ENCODE measurements around the gene DYNC2H1.

The DYNC2H1 gene

GRCh38 chr11:103215812-103216211 is 106.6 kb downstream of the DYNC2H1 start:
- no peak overlapping the region for H3K4me3 ChIP-seq (ENCODE audit: low read length in 2 of 2)
- H3K4me1 ChIP-seq (ENCODE audit: control insufficient read depth, insufficient read depth, low read length) = no peaks in the 10 kb centered on the region
- H3K36me3 ChIP-seq (ENCODE audit: control insufficient read depth in 2 of 2, insufficient read depth in 2 of 2, low read length in 2 of 2) = no peaks in the 10 kb centered on the region
- no peak overlapping the region for H3K9ac ChIP-seq (ENCODE audit: low read length in 2 of 2)
- no peaks in the 10 kb centered on the region for H3K9me3 ChIP-seq (ENCODE audit: control insufficient read depth in 2 of 2, low read length in 2 of 2)
- no peaks in the 10 kb centered on the region for H3K27me3 ChIP-seq (ENCODE audit: control insufficient read depth in 1 of 2, insufficient read depth in 2 of 2, low read length in 2 of 2)
- H3K27ac ChIP-seq (ENCODE audit: low read length) = no peak overlapping the region

GRCh38 chr11:103220133-103220532 is 110.9 kb downstream of the DYNC2H1 start:
- Histone ChIP-seq H3K4me1 (ENCODE audit: control insufficient read depth, insufficient read depth, low read length) (no peaks in the 10 kb centered on the region), H3K36me3 (ENCODE audit: control insufficient read depth in 2 of 2, insufficient read depth in 2 of 2, low read length in 2 of 2) (no peaks in the 10 kb centered on the region), H3K9ac (ENCODE audit: low read length in 2 of 2) (no peak overlapping the region), H3K4me3 (ENCODE audit: low read length in 2 of 2) (no peak overlapping the region), H3K9me3 (ENCODE audit: control insufficient read depth in 2 of 2, low read length in 2 of 2) (no peaks in the 10 kb centered on the region), H3K27me3 (ENCODE audit: control insufficient read depth in 1 of 2, insufficient read depth in 2 of 2, low read length in 2 of 2) (no peaks in the 10 kb centered on the region), H3K27ac (ENCODE audit: low read length) (no peak overlapping the region)

- Histone ChIP-seq H3K4me3 (ENCODE audit: low read length in 2 of 2) (no peak overlapping the region), H3K36me3 (ENCODE audit: control insufficient read depth in 2 of 2, insufficient read depth in 2 of 2, low read length in 2 of 2) (no peaks in the 10 kb centered on the region), H3K9me3 (ENCODE audit: control insufficient read depth in 2 of 2, low read length in 2 of 2) (no peaks in the 10 kb centered on the region), H3K27ac (ENCODE audit: low read length) (no peak overlapping the region), H3K4me1 (ENCODE audit: control insufficient read depth, insufficient read depth, low read length) (no peaks in the 10 kb centered on the region), H3K9ac (ENCODE audit: low read length in 2 of 2) (no peak overlapping the region), H3K27me3 (ENCODE audit: control insufficient read depth in 1 of 2, insufficient read depth in 2 of 2, low read length in 2 of 2) (no peaks in the 10 kb centered on the region)
Observed at GRCh38 chr11:103222806-103223205, 113.6 kb downstream of the DYNC2H1 start.

- Histone ChIP-seq H3K27me3 (ENCODE audit: control insufficient read depth in 1 of 2, insufficient read depth in 2 of 2, low read length in 2 of 2) (no peaks in the 10 kb centered on the region), H3K4me1 (ENCODE audit: control insufficient read depth, insufficient read depth, low read length) (no peaks in the 10 kb centered on the region), H3K27ac (ENCODE audit: low read length) (no peak overlapping the region), H3K36me3 (ENCODE audit: control insufficient read depth in 2 of 2, insufficient read depth in 2 of 2, low read length in 2 of 2) (no peaks in the 10 kb centered on the region), H3K9me3 (ENCODE audit: control insufficient read depth in 2 of 2, low read length in 2 of 2) (no peaks in the 10 kb centered on the region), H3K4me3 (ENCODE audit: low read length in 2 of 2) (no peak overlapping the region), H3K9ac (ENCODE audit: low read length in 2 of 2) (no peak overlapping the region)
Observed at GRCh38 chr11:103228807-103229206, 119.6 kb downstream of the DYNC2H1 start.

GRCh38 chr11:103234974-103235373 is 125.7 kb downstream of the DYNC2H1 start:
- Histone ChIP-seq H3K27ac (ENCODE audit: low read length) (no peak overlapping the region), H3K4me3 (ENCODE audit: low read length in 2 of 2) (no peak overlapping the region), H3K27me3 (ENCODE audit: control insufficient read depth in 1 of 2, insufficient read depth in 2 of 2, low read length in 2 of 2) (no peaks in the 10 kb centered on the region), H3K36me3 (ENCODE audit: control insufficient read depth in 2 of 2, insufficient read depth in 2 of 2, low read length in 2 of 2) (no peaks in the 10 kb centered on the region), H3K4me1 (ENCODE audit: control insufficient read depth, insufficient read depth, low read length) (no peaks in the 10 kb centered on the region), H3K9ac (ENCODE audit: low read length in 2 of 2) (no peak overlapping the region), H3K9me3 (ENCODE audit: control insufficient read depth in 2 of 2, low read length in 2 of 2) (no peaks in the 10 kb centered on the region)

GRCh38 chr11:103241574-103241973 is 132.3 kb downstream of the DYNC2H1 start:
- no peaks in the 10 kb centered on the region for H3K27me3 ChIP-seq (ENCODE audit: control insufficient read depth in 1 of 2, insufficient read depth in 2 of 2, low read length in 2 of 2)
- no peaks in the 10 kb centered on the region for H3K9me3 ChIP-seq (ENCODE audit: control insufficient read depth in 2 of 2, low read length in 2 of 2)
- no peak overlapping the region for H3K9ac ChIP-seq (ENCODE audit: low read length in 2 of 2)
- no peak overlapping the region for H3K4me3 ChIP-seq (ENCODE audit: low read length in 2 of 2)
- H3K36me3 ChIP-seq (ENCODE audit: control insufficient read depth in 2 of 2, insufficient read depth in 2 of 2, low read length in 2 of 2) = peaks cover 0 to 13% of the 10 kb centered on the region in 2 donors
- no peak overlapping the region for H3K27ac ChIP-seq (ENCODE audit: low read length)
- H3K4me1 ChIP-seq (ENCODE audit: control insufficient read depth, insufficient read depth, low read length) = no peaks in the 10 kb centered on the region

- H3K4me3 ChIP-seq (ENCODE audit: low read length in 2 of 2) = no peak overlapping the region
Observed at GRCh38 chr11:103254123-103254522, 144.9 kb downstream of the DYNC2H1 start.

GRCh38 chr11:103257360-103257759 is 148.1 kb downstream of the DYNC2H1 start:
- no peak overlapping the region for H3K9ac ChIP-seq (ENCODE audit: low read length in 2 of 2)
- H3K4me3 ChIP-seq (ENCODE audit: low read length in 2 of 2) = no peak overlapping the region
- no peaks in the 10 kb centered on the region for H3K9me3 ChIP-seq (ENCODE audit: control insufficient read depth in 2 of 2, low read length in 2 of 2)
- no peaks in the 10 kb centered on the region for H3K4me1 ChIP-seq (ENCODE audit: control insufficient read depth, insufficient read depth, low read length)
- no peak overlapping the region for H3K27ac ChIP-seq (ENCODE audit: low read length)
- H3K36me3 ChIP-seq (ENCODE audit: control insufficient read depth in 2 of 2, insufficient read depth in 2 of 2, low read length in 2 of 2) = peaks cover 2 to 4% of the 10 kb centered on the region in 2 donors
- no peaks in the 10 kb centered on the region for H3K27me3 ChIP-seq (ENCODE audit: control insufficient read depth in 1 of 2, insufficient read depth in 2 of 2, low read length in 2 of 2)

More at GRCh38 chr11:103254123-103254522, 144.9 kb downstream of the DYNC2H1 start:
- Histone ChIP-seq H3K9me3 (ENCODE audit: control insufficient read depth in 2 of 2, low read length in 2 of 2) (no peaks in the 10 kb centered on the region), H3K9ac (ENCODE audit: low read length in 2 of 2) (no peak overlapping the region), H3K27ac (ENCODE audit: low read length) (no peak overlapping the region), H3K36me3 (ENCODE audit: control insufficient read depth in 2 of 2, insufficient read depth in 2 of 2, low read length in 2 of 2) (peaks cover 0 to 4% of the 10 kb centered on the region in 2 donors), H3K4me1 (ENCODE audit: control insufficient read depth, insufficient read depth, low read length) (no peaks in the 10 kb centered on the region), H3K27me3 (ENCODE audit: control insufficient read depth in 1 of 2, insufficient read depth in 2 of 2, low read length in 2 of 2) (no peaks in the 10 kb centered on the region)

- no peaks in the 10 kb centered on the region for H3K27me3 ChIP-seq (ENCODE audit: control insufficient read depth in 1 of 2, insufficient read depth in 2 of 2, low read length in 2 of 2)
- H3K4me1 ChIP-seq (ENCODE audit: control insufficient read depth, insufficient read depth, low read length) = no peaks in the 10 kb centered on the region
- H3K9me3 ChIP-seq (ENCODE audit: control insufficient read depth in 2 of 2, low read length in 2 of 2) = no peaks in the 10 kb centered on the region
- H3K27ac ChIP-seq (ENCODE audit: low read length) = no peak overlapping the region
- no peak overlapping the region for H3K4me3 ChIP-seq (ENCODE audit: low read length in 2 of 2)
- no peaks in the 10 kb centered on the region for H3K36me3 ChIP-seq (ENCODE audit: control insufficient read depth in 2 of 2, insufficient read depth in 2 of 2, low read length in 2 of 2)
- H3K9ac ChIP-seq (ENCODE audit: low read length in 2 of 2) = no peak overlapping the region
Observed at GRCh38 chr11:103266167-103266831, 157.1 kb downstream of the DYNC2H1 start.

- Histone ChIP-seq H3K4me3 (ENCODE audit: low read length in 2 of 2) (no peak overlapping the region), H3K4me1 (ENCODE audit: control insufficient read depth, insufficient read depth, low read length) (no peaks in the 10 kb centered on the region), H3K27me3 (ENCODE audit: control insufficient read depth in 1 of 2, insufficient read depth in 2 of 2, low read length in 2 of 2) (no peaks in the 10 kb centered on the region), H3K27ac (ENCODE audit: low read length) (no peak overlapping the region), H3K36me3 (ENCODE audit: control insufficient read depth in 2 of 2, insufficient read depth in 2 of 2, low read length in 2 of 2) (no peaks in the 10 kb centered on the region), H3K9ac (ENCODE audit: low read length in 2 of 2) (no peak overlapping the region), H3K9me3 (ENCODE audit: control insufficient read depth in 2 of 2, low read length in 2 of 2) (no peaks in the 10 kb centered on the region)
Observed at GRCh38 chr11:103272876-103273275, 163.7 kb downstream of the DYNC2H1 start.

- Histone ChIP-seq H3K9ac (ENCODE audit: low read length in 2 of 2) (no peak overlapping the region), H3K4me1 (ENCODE audit: control insufficient read depth, insufficient read depth, low read length) (no peaks in the 10 kb centered on the region), H3K27ac (ENCODE audit: low read length) (no peak overlapping the region), H3K9me3 (ENCODE audit: control insufficient read depth in 2 of 2, low read length in 2 of 2) (no peaks in the 10 kb centered on the region), H3K27me3 (ENCODE audit: control insufficient read depth in 1 of 2, insufficient read depth in 2 of 2, low read length in 2 of 2) (no peaks in the 10 kb centered on the region), H3K4me3 (ENCODE audit: low read length in 2 of 2) (no peak overlapping the region), H3K36me3 (ENCODE audit: control insufficient read depth in 2 of 2, insufficient read depth in 2 of 2, low read length in 2 of 2) (no peaks in the 10 kb centered on the region)
Observed at GRCh38 chr11:103274025-103274424, 164.8 kb downstream of the DYNC2H1 start.

All from stomach smooth muscle (tissue), 2 donors.